GM23338 (cell line): Measurements from ENCODE around the gene FBN3. TPM values are rescaled to one million over a fixed set of nuclear protein-coding genes. Genes with fewer than 3 reads are reported as not detected.

Experiments
- ATAC-seq: fragments of 200-7000 bp; cut with Tn5 transposase; 3 replicates; pipeline ENCODE4 v1.9.1; 2020
- DNase-seq: peaks from one replicate; pipeline ENCODE4 v3.0.0-alpha.2; 2015; ENCODE audit warnings: low spot score
- H2AFZ ChIP-seq: fragments of 200-600 bp; sonication (generic); 2 replicates; pipeline ENCODE4 v1.8.0; 2016; ENCODE audit warnings: antibody characterized with exemption, mild to moderate bottlenecking, moderate library complexity
- H3F3A ChIP-seq: fragments of 200-600 bp; sonication (generic); replicated peaks from 2 replicates; pipeline ENCODE4 v1.8.0; 2017; ENCODE audit warnings: antibody characterized with exemption, mixed run types, low read depth
- H3K27ac ChIP-seq: fragments of 200-600 bp; sonication (generic); 2 replicates; pipeline ENCODE4 v1.6.1; 2016; ENCODE audit warnings: low read depth
- H3K27me3 ChIP-seq: fragments of 200-600 bp; sonication (generic); 2 replicates; pipeline ENCODE4 v1.8.0; 2016; ENCODE audit warnings: mild to moderate bottlenecking, mixed run types, moderate library complexity; ENCODE audit not compliant: insufficient read depth
- H3K36me3 ChIP-seq: fragments of 200-600 bp; sonication (generic); 2 replicates; pipeline ENCODE4 v1.8.0; 2016; ENCODE audit warnings: mild to moderate bottlenecking; ENCODE audit not compliant: insufficient read depth
- H3K4me1 ChIP-seq: fragments of 200-600 bp; sonication (generic); 2 replicates; pipeline ENCODE4 v1.8.0; 2016; ENCODE audit warnings: mild to moderate bottlenecking, moderate library complexity; ENCODE audit not compliant: insufficient read depth
- H3K4me2 ChIP-seq: fragments of 200-600 bp; sonication (generic); 2 replicates; pipeline ENCODE4 v1.7.1; 2017; ENCODE audit warnings: mixed run types
- H3K4me3 ChIP-seq: fragments of 200-600 bp; sonication (generic); 2 replicates; pipeline ENCODE4 v1.6.1; 2016; ENCODE audit warnings: mixed run types
- H3K79me2 ChIP-seq: fragments of 200-600 bp; sonication (generic); replicated peaks from 2 replicates; pipeline ENCODE4 v1.8.0; 2017; ENCODE audit warnings: mild to moderate bottlenecking; ENCODE audit not compliant: insufficient read depth
- H3K9me2 ChIP-seq: fragments of 200-600 bp; sonication (generic); 2 replicates; pipeline ENCODE4 v1.8.0; 2017; ENCODE audit not compliant: insufficient read depth
- H4K20me1 ChIP-seq: fragments of 200-600 bp; sonication (generic); replicated peaks from 2 replicates; pipeline ENCODE4 v1.8.0; 2017; ENCODE audit warnings: mild to moderate bottlenecking; ENCODE audit not compliant: insufficient read depth
- H3K27ac Mint-ChIP-seq: 2 replicates; pipeline ENCODE4 v1.8.0; 2020; ENCODE audit warnings: inconsistent platforms, mild to moderate bottlenecking, moderate library complexity, mixed read lengths
- H3K27me3 Mint-ChIP-seq: 3 replicates; pipeline ENCODE4 v1.8.0; 2022; ENCODE audit warnings: low read depth, mild to moderate bottlenecking, moderate library complexity, mixed read lengths, inconsistent platforms; ENCODE audit not compliant: insufficient read depth, poor library complexity
- H3K36me3 Mint-ChIP-seq: 3 replicates; pipeline ENCODE4 v1.8.0; 2021; ENCODE audit warnings: low read depth, mild to moderate bottlenecking, inconsistent platforms, moderate library complexity, mixed read lengths
- H3K4me1 Mint-ChIP-seq: 3 replicates; pipeline ENCODE4 v1.8.0; 2020; ENCODE audit warnings: mild to moderate bottlenecking, inconsistent platforms, mixed read lengths
- H3K4me3 Mint-ChIP-seq: 3 replicates; pipeline ENCODE4 v1.8.0; 2021; ENCODE audit warnings: moderate library complexity, mild to moderate bottlenecking, inconsistent platforms, mixed read lengths
- H3K9me3 Mint-ChIP-seq: 3 replicates; pipeline ENCODE4 v1.8.0; 2020; ENCODE audit warnings: moderate library complexity, mild to moderate bottlenecking, inconsistent platforms, mixed read lengths
- CREB1 ChIP-seq: fragments of 250-450 bp; sonication (Bioruptor Pico); IDR thresholded peaks from 2 replicates; pipeline ENCODE4 v1.5.0; 2020; ENCODE audit warnings: low read depth, mild to moderate bottlenecking, moderate library complexity
- EZH2 ChIP-seq: fragments of 200-600 bp; sonication (generic); IDR thresholded peaks from one replicate; pipeline ENCODE4 v1.8.0; 2017; ENCODE audit warnings: antibody characterized with exemption, mild to moderate bottlenecking, low read depth; ENCODE audit not compliant: unreplicated experiment
- EZH2phosphoT487 ChIP-seq: fragments of 200-600 bp; sonication (generic); IDR thresholded peaks from one replicate; pipeline ENCODE4 v1.8.1; 2018; ENCODE audit warnings: antibody characterized with exemption; ENCODE audit not compliant: unreplicated experiment
- JUNB ChIP-seq: IDR thresholded peaks from one replicate; pipeline ENCODE4 v1.6.1; 2016; ENCODE audit warnings: antibody characterized with exemption; ENCODE audit not compliant: unreplicated experiment
- NANOG ChIP-seq: IDR thresholded peaks from 2 replicates; pipeline ENCODE4 v1.6.1; 2016; ENCODE audit warnings: antibody characterized with exemption, borderline replicate concordance
- REST ChIP-seq: IDR thresholded peaks from one replicate; pipeline ENCODE4 v1.6.1; 2018; ENCODE audit warnings: antibody characterized with exemption; ENCODE audit not compliant: unreplicated experiment
- STAT1 ChIP-seq: IDR thresholded peaks from one replicate; pipeline ENCODE4 v1.6.1; 2016; ENCODE audit warnings: antibody characterized with exemption; ENCODE audit not compliant: unreplicated experiment
- ZNF331 ChIP-seq: fragments of 250-450 bp; sonication (Bioruptor Pico); IDR thresholded peaks from 2 replicates; pipeline ENCODE4 v1.5.0; 2020; ENCODE audit warnings: low read depth, mild to moderate bottlenecking, moderate library complexity
- polyA plus RNA-seq: library from polyadenylated mRNA; unstranded; fragments of >200 nt; fragmentation: Nextera tagmentation; extraction: Ambion mirVana; gene quantifications from 2 replicates; pipeline ENCODE4 v1.2.1, GENCODE V29; 2016
- total RNA-seq: library from RNA; depleted of rRNA; stranded (reverse); fragments of >200 nt; shearing (Covaris generic); gene quantifications from 2 replicates; pipeline ENCODE4 v1.2.3, GENCODE V29; 2014; rRNA removed
- TF ChIP-seq, protein P1 (sequence below), 2 experiments: fragments of 200-600 bp in 1 of 2; sonication (generic) in 1 of 2; conservative IDR thresholded peaks; 2 replicates each; pipeline versions ENCODE4 v1.5.1 to v1.6.1; 2016 to 2017; ENCODE audit warnings: antibody characterized with exemption in 2 of 2, low read depth in 2 of 2, mild to moderate bottlenecking in 2 of 2, moderate library complexity in 1 of 2

The FBN3 gene
- total and polyA plus RNA-seq, 2 experiments from 2014 or later, result 8.5 to 54.5 TPM

- TF ChIP-seq, protein P1, sequence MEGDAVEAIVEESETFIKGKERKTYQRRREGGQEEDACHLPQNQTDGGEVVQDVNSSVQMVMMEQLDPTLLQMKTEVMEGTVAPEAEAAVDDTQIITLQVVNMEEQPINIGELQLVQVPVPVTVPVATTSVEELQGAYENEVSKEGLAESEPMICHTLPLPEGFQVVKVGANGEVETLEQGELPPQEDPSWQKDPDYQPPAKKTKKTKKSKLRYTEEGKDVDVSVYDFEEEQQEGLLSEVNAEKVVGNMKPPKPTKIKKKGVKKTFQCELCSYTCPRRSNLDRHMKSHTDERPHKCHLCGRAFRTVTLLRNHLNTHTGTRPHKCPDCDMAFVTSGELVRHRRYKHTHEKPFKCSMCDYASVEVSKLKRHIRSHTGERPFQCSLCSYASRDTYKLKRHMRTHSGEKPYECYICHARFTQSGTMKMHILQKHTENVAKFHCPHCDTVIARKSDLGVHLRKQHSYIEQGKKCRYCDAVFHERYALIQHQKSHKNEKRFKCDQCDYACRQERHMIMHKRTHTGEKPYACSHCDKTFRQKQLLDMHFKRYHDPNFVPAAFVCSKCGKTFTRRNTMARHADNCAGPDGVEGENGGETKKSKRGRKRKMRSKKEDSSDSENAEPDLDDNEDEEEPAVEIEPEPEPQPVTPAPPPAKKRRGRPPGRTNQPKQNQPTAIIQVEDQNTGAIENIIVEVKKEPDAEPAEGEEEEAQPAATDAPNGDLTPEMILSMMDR (conservative IDR thresholded peaks at IDR 0.05; ENCODE audit: low read depth in 2 of 2), result no peak
- no peak for TF ChIP-seq REST
- no peak for TF ChIP-seq EZH2
Observed at GRCh38 chr19:8020681-8021080, 128.7 kb downstream of the FBN3 start (continued).

GRCh38 chr19:8017808-8018207 lies 131.6 kb downstream of the FBN3 start:
- Mint-ChIP-seq H3K4me3 (no peak overlapping the region), H3K9me3 (peaks cover 3% of the 10 kb centered on the region; the same call in 1 of the 3 replicates), H3K36me3 (no peaks in the 10 kb centered on the region), H3K27ac (no peak overlapping the region; the same call in 1 of the 2 replicates), H3K4me1 (no peaks in the 10 kb centered on the region), H3K27me3 (peaks cover 9% of the 10 kb centered on the region)
- Histone ChIP-seq H3K9me2 (no peaks in the 10 kb centered on the region), H3K4me2 (no peak overlapping the region), H3K4me1 (no peaks in the 10 kb centered on the region), H3K79me2 (no peaks in the 10 kb centered on the region), H3K27ac (no peak overlapping the region), H2AFZ (no peak overlapping the region), H4K20me1 (no peaks in the 10 kb centered on the region), H3K36me3 (no peaks in the 10 kb centered on the region), H3K4me3 (no peak overlapping the region), H3K27me3 (no peaks in the 10 kb centered on the region), H3F3A (0 out of 2 replicates have a peak, but pooled peaks cover 3% of the 10 kb centered on the region)
- DNase-seq (peak; percentile 47), ATAC-seq (peak; percentile 83)
- TF ChIP-seq, protein P1 (conservative IDR thresholded peaks at IDR 0.05; ENCODE audit: low read depth in 2 of 2), result peak; percentile 49 to 72
- TF ChIP-seq EZH2phosphoT487, result no peak
- no peak for TF ChIP-seq JUNB
- no peak for TF ChIP-seq CREB1
- no peak for TF ChIP-seq STAT1
- TF ChIP-seq NANOG, result no peak
- no peak for TF ChIP-seq ZNF331 (CRISPR knock-in tag)

Other genes starting within 250 kb of the FBN3 start
- 22.6 and 23.2 TPM in 2 replicates for gene MAP2K7, start 245.7 kb downstream of the FBN3 start, total RNA-seq
- gene MAP2K7, start 245.7 kb downstream of the FBN3 start, polyA plus RNA-seq, result 11.3 and 12.2 TPM in 2 replicates
- gene TGFBR3L, start 234.8 kb downstream of the FBN3 start, total RNA-seq, result 1.7 and 5.6 TPM in 2 replicates
- gene TGFBR3L, start 234.8 kb downstream of the FBN3 start, polyA plus RNA-seq, result 6.2 and 7.0 TPM in 2 replicates
- gene SNAPC2, start 229.3 kb downstream of the FBN3 start, total RNA-seq, result 17.2 and 25.1 TPM in 2 replicates
- gene SNAPC2, start 229.3 kb downstream of the FBN3 start, polyA plus RNA-seq, result 16.4 and 17.1 TPM in 2 replicates
- 52.4 and 53.1 TPM in 2 replicates for gene CTXN1, start 223.5 kb downstream of the FBN3 start, total RNA-seq
- 22.3 and 22.5 TPM in 2 replicates for gene CTXN1, start 223.5 kb downstream of the FBN3 start, polyA plus RNA-seq
- 121 and 125 TPM in 2 replicates for gene TIMM44, start 205.9 kb downstream of the FBN3 start, total RNA-seq
- gene TIMM44, start 205.9 kb downstream of the FBN3 start, polyA plus RNA-seq, result 128 and 131 TPM in 2 replicates
- 118 and 143 TPM in 2 replicates for gene ELAVL1, start 144.0 kb downstream of the FBN3 start, total RNA-seq
- gene ELAVL1, start 144.0 kb downstream of the FBN3 start, polyA plus RNA-seq, result 74.1 and 81.6 TPM in 2 replicates
- gene CCL25, start 96.8 kb downstream of the FBN3 start, total RNA-seq, result 0.52 TPM in 1 of 2 replicates, not detected in the other
- gene CCL25, start 96.8 kb downstream of the FBN3 start, polyA plus RNA-seq, result 0.73 and 0.97 TPM in 2 replicates
- 96.2 and 109 TPM in 2 replicates for gene CERS4, start 59.8 kb upstream of the FBN3 start, total RNA-seq
- gene CERS4, start 59.8 kb upstream of the FBN3 start, polyA plus RNA-seq, result 68.5 and 74.5 TPM in 2 replicates
- gene CD320, start 158.8 kb upstream of the FBN3 start, total RNA-seq, result 84.9 and 124 TPM in 2 replicates
- 87.0 and 90.0 TPM in 2 replicates for gene CD320, start 158.8 kb upstream of the FBN3 start, polyA plus RNA-seq
- gene NDUFA7, start 171.8 kb upstream of the FBN3 start, total RNA-seq, result 35.1 and 38.3 TPM in 2 replicates
- 344 and 364 TPM in 2 replicates for gene NDUFA7, start 171.8 kb upstream of the FBN3 start, polyA plus RNA-seq
- gene RPS28, start 171.9 kb upstream of the FBN3 start, total RNA-seq, result 151 and 174 TPM in 2 replicates
- 1,790 and 2,003 TPM in 2 replicates for gene RPS28, start 171.9 kb upstream of the FBN3 start, polyA plus RNA-seq
- gene KANK3, start 193.7 kb upstream of the FBN3 start, total RNA-seq, result 8.7 and 9.3 TPM in 2 replicates
- gene KANK3, start 193.7 kb upstream of the FBN3 start, polyA plus RNA-seq, result 2.0 and 2.2 TPM in 2 replicates
- gene ANGPTL4, start 214.6 kb upstream of the FBN3 start, total RNA-seq, result 1.4 and 2.2 TPM in 2 replicates
- 1.9 and 2.1 TPM in 2 replicates for gene ANGPTL4, start 214.6 kb upstream of the FBN3 start, polyA plus RNA-seq
- gene RAB11B, start 240.8 kb upstream of the FBN3 start, total RNA-seq, result 70.0 and 79.6 TPM in 2 replicates
- 64.8 and 66.0 TPM in 2 replicates for gene RAB11B, start 240.8 kb upstream of the FBN3 start, polyA plus RNA-seq